ENCODE results near the gene ATXN2. TPM values are rescaled to one million over a fixed set of nuclear protein-coding genes. Genes with fewer than 3 reads are reported as not detected.
"Not testable (repeated sequence)": the region's sequence is repeated elsewhere in the genome, so short reads cannot be mapped to it uniquely, and the experiment has no call there.

Gene ATXN2
- polyA plus RNA-seq, 1 experiment, result 19.1 TPM

GRCh38 chr12:111573476-111573875 is 25.6 kb downstream of the ATXN2 start:
- no peaks in the 10 kb centered on the region for H3K9me3 ChIP-seq (ENCODE audit: control insufficient read depth, insufficient read depth, low read length)
- TF ChIP-seq, protein P1, sequence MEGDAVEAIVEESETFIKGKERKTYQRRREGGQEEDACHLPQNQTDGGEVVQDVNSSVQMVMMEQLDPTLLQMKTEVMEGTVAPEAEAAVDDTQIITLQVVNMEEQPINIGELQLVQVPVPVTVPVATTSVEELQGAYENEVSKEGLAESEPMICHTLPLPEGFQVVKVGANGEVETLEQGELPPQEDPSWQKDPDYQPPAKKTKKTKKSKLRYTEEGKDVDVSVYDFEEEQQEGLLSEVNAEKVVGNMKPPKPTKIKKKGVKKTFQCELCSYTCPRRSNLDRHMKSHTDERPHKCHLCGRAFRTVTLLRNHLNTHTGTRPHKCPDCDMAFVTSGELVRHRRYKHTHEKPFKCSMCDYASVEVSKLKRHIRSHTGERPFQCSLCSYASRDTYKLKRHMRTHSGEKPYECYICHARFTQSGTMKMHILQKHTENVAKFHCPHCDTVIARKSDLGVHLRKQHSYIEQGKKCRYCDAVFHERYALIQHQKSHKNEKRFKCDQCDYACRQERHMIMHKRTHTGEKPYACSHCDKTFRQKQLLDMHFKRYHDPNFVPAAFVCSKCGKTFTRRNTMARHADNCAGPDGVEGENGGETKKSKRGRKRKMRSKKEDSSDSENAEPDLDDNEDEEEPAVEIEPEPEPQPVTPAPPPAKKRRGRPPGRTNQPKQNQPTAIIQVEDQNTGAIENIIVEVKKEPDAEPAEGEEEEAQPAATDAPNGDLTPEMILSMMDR (IDR thresholded peaks at IDR 0.05; ENCODE audit: low read depth, low read length), result no peak
- ChIA-PET POLR2A (interaction anchor here (0.5 kb wide), 1 partner anchor 137 kb away, joined by 3 read pairs; no protein-coding TSS in a partner anchor), CTCF (interaction anchor here (0.7 kb wide), 1 partner anchor 44 kb away, joined by 3 read pairs; no protein-coding TSS in a partner anchor)
- no peak for DNase-seq (ENCODE audit: low read depth, low spot score)
- H3K27ac ChIP-seq (ENCODE audit: low read depth, low read length), result no peak overlapping the region
- no peak overlapping the region for H3K4me3 ChIP-seq (ENCODE audit: low read depth, low read length)
- no peaks in the 10 kb centered on the region for H3K27me3 ChIP-seq (ENCODE audit: control insufficient read depth, insufficient read depth, low read length)

GRCh38 chr12:111570084-111570961 is 28.8 kb downstream of the ATXN2 start:
- POLR2A ChIA-PET, result no interaction called here
- CTCF ChIA-PET, result interaction anchor here (1.0 to 1.3 kb wide), 3 partner anchors 118 to 174 kb away, joined by 3 to 4 read pairs (median 4); no protein-coding TSS in a partner anchor
- H3K27ac ChIP-seq (ENCODE audit: low read depth, low read length), result no peak overlapping the region
- H3K4me3 ChIP-seq (ENCODE audit: low read depth, low read length), result no peak overlapping the region
- TF ChIP-seq, protein P1 (IDR thresholded peaks at IDR 0.05; ENCODE audit: low read depth, low read length), result no peak
- peak; percentile 51 for DNase-seq (ENCODE audit: low read depth, low spot score)
- H3K27me3 ChIP-seq (ENCODE audit: control insufficient read depth, insufficient read depth, low read length), result no peaks in the 10 kb centered on the region
- no peaks in the 10 kb centered on the region for H3K9me3 ChIP-seq (ENCODE audit: control insufficient read depth, insufficient read depth, low read length)

DNA sequence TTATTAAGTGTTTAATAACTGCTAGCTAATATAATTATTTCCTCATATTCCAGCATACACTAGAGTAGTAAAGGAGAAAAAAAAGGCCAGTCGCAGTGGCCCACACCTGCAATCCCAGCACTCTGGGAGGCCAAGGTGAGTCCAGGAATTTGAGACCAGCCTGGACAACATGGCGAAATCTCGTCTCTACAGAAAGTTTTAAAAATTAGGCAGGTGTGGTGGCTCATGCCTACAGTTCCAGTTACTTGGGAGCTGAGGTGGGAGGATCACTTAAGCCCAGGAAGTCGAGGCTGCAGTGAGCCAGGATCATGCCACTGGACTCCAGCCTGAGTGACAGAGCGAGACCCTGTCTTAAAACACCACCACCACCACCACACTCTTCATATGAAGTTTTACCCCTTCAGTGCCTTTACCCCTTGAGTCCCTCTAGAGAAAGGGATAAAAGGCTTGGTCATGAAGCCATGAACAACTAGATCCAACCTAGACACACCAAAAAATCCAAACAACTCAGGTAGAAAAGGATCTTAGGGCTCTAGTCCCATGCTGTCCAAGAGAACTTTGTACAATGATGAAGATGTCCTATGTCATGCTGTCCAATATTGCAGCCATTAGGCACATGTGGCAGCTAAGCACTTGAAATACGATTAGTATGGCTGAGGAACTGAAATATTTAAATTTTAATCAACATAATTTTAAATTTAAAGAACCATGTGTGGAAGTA is 29.6 kb downstream of the ATXN2 start:
- TF ChIP-seq, protein P1 (IDR thresholded peaks at IDR 0.05; ENCODE audit: low read depth, low read length), result no peak
- Histone ChIP-seq H3K27me3 (ENCODE audit: control insufficient read depth, insufficient read depth, low read length) (no peaks in the 10 kb centered on the region), H3K27ac (ENCODE audit: low read depth, low read length) (no peak overlapping the region), H3K9me3 (ENCODE audit: control insufficient read depth, insufficient read depth, low read length) (no peaks in the 10 kb centered on the region), H3K4me3 (ENCODE audit: low read depth, low read length) (no peak overlapping the region)
- ChIA-PET CTCF (interaction anchor here (0.6 to 1.2 kb wide), 2 partner anchors 118 to 1138 kb away, joined by 4 read pairs; no protein-coding TSS in a partner anchor), POLR2A (no interaction called here)
- DNase-seq (ENCODE audit: low read depth, low spot score), result no peak

DNA sequence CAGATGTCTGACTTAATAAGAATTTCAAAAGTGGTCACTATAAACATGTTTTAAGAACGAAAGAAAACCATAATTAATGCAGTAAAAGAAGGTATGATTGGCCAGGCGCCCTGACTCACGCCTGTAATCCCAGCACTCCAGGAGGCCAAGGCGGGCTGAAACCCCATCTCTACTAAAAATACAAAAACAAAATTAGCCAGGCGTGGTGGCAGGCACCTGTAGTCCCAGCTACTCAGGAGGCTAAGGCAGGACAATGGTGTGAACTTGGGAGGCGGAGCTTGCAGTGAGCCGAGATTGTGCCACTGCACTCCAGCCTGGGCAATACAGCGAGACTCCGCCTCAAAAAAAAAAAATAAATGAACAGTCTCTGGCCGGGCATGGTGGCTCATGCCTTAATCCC is 38.3 kb downstream of the ATXN2 start:
- H3K27ac ChIP-seq (ENCODE audit: low read depth, low read length); H3K9me3 ChIP-seq (ENCODE audit: control insufficient read depth, insufficient read depth, low read length); H3K27me3 ChIP-seq (ENCODE audit: control insufficient read depth, insufficient read depth, low read length); H3K4me3 ChIP-seq (ENCODE audit: low read depth, low read length); DNase-seq (ENCODE audit: low read depth, low spot score); CTCF ChIA-PET: not testable (repeated sequence)
- POLR2A ChIA-PET, result interaction anchor here (0.6 kb wide), 1 partner anchor 537 kb away, joined by 5 read pairs; no protein-coding TSS in a partner anchor

- DNase-seq (ENCODE audit: low read depth, low spot score), result no peak
- CTCF ChIA-PET, result interaction anchor here (1.2 kb wide), 1 partner anchor 28 kb away, joined by 3 read pairs; no protein-coding TSS in a partner anchor
- Histone ChIP-seq H3K27me3 (ENCODE audit: control insufficient read depth, insufficient read depth, low read length) (no peaks in the 10 kb centered on the region), H3K4me3 (ENCODE audit: low read depth, low read length) (no peak overlapping the region), H3K9me3 (ENCODE audit: control insufficient read depth, insufficient read depth, low read length) (no peaks in the 10 kb centered on the region), H3K27ac (ENCODE audit: low read depth, low read length) (no peak overlapping the region)
- POLR2A ChIA-PET, result no interaction called here
- TF ChIP-seq, protein P1 (IDR thresholded peaks at IDR 0.05; ENCODE audit: low read depth, low read length), result no peak
Observed at GRCh38 chr12:111558107-111558376, 41.1 kb downstream of the ATXN2 start.

Measured in AG04450 (cell line).